ENCODE data around the gene OSCP1.
A peak's percentile ranks its signal among the peaks of the same experiment; 100 is the strongest.
"Not testable (repeated sequence)": the region's sequence is repeated elsewhere in the genome, so short reads cannot be mapped to it uniquely, and the experiment has no call there.

OSCP1 gene, protein sequence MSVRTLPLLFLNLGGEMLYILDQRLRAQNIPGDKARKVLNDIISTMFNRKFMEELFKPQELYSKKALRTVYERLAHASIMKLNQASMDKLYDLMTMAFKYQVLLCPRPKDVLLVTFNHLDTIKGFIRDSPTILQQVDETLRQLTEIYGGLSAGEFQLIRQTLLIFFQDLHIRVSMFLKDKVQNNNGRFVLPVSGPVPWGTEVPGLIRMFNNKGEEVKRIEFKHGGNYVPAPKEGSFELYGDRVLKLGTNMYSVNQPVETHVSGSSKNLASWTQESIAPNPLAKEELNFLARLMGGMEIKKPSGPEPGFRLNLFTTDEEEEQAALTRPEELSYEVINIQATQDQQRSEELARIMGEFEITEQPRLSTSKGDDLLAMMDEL

GRCh38 chr1:36450270-36450918, at the start of gene OSCP1:
Gene OSCP1, minus strand, starts transcription at chr1:36450451. Its CDS starts 82 bp downstream, at chr1:36450369.
- DNase-seq: peak; percentile 93

DNA sequence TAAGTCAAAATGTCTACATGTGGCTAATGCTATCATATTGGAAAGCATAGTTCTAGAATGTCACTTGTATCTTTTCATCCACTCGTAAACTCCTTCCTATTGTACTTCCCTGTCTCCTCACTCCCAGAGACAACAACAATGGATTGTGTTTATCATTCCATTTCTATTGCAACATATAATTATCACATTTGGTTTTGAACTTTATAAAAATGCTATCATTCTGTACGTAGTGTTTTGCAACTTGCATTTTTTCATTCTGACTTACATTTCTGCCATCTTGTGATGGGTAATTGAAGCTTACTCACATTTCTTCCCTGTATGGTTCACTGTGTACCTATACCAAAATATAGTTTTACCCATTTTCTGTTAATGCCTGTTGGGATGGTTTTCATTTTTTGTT, 47.0 kb upstream of the OSCP1 start:
- DNase-seq: no peak

- DNase-seq: no peak
Observed at GRCh38 chr1:36494971-36495370, 44.7 kb upstream of the OSCP1 start.

GRCh38 chr1:36493524-36493923, 43.3 kb upstream of the OSCP1 start:
- no peak for DNase-seq

DNA sequence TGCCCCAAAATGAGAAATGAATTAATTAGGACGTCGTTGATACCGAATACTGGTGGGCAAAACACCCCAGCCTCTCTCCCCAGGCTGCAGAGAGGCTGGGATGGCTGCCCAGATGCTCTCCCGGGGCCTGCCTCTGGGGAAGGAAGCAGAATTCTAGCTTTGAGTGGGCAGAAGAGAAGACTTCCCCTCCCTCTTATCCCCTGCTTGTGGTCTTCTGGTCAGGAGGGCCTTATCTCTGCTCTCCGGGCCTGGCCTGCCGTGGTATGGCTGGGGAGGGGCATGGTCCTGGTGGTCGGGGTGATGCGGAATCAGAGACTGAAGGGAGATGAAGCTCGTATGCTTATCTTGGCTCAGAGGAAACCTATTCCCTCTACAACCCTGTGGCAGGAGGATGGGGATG, 42.2 kb upstream of the OSCP1 start:
- DNase-seq: no peak

- DNase-seq: not testable (repeated sequence)
Observed at GRCh38 chr1:36489258-36490051, 39.2 kb upstream of the OSCP1 start.

- DNase-seq: no peak
Observed at GRCh38 chr1:36487906-36488305, 37.7 kb upstream of the OSCP1 start.

GRCh38 chr1:36487336-36487725, 37.1 kb upstream of the OSCP1 start:
- not testable (repeated sequence) for DNase-seq

DNA sequence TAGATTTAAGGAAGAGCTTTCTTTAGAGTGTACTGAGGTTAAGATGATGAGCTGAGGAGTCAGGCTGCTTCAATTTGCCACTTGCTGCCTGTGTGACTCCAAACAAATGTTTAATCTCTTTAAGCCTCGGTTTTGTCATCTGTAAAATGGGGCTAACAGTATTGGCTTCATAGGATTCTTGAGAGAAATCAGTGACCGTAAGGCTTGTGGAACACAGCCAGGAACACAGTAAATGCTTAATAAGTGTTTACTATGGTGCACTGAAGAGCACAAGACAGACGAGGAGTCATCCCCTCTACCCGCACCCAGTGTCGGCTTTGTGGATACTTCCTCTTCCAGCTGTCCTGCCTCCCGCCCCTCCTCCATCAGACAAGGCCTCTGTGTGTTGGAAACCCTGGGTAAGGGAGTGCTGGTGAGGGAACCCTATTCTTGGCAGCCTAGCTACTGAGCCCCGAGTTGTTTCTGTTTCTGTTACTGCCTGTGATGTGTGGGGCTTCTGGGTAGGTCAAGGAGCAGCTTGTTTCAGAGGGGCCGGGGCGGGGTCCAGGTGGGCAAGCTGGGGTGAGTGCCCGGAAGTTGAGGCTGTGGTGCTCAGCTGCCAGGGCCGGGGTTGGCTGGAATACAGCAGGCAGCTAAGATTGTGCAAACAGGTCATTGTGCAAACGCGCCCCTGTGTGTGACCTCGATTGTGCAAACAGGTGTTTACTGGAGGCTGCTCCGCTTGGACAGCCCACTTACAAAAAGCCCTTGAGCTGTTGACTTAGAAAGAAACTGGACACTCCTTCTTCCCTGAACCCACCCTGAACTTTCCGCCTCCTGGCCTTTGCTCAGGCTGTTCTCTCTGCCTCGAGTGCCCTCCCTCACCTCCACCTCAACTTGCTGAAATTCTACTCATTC, 36.4 kb upstream of the OSCP1 start:
- no peak for DNase-seq

- DNase-seq: no peak
Observed at GRCh38 chr1:36486093-36486438, 35.8 kb upstream of the OSCP1 start.

GRCh38 chr1:36484099-36484498, 33.8 kb upstream of the OSCP1 start:
- no peak for DNase-seq

GRCh38 chr1:36482724-36483388, 32.6 kb upstream of the OSCP1 start, which contains the start of gene CSF3R:
Gene CSF3R, minus strand, starts transcription at chr1:36482913. Its CDS starts 3,417 bp downstream, at chr1:36479496.
- DNase-seq: no peak

- no peak for DNase-seq
Observed at GRCh38 chr1:36481771-36482723, 31.8 kb upstream of the OSCP1 start.

DNA sequence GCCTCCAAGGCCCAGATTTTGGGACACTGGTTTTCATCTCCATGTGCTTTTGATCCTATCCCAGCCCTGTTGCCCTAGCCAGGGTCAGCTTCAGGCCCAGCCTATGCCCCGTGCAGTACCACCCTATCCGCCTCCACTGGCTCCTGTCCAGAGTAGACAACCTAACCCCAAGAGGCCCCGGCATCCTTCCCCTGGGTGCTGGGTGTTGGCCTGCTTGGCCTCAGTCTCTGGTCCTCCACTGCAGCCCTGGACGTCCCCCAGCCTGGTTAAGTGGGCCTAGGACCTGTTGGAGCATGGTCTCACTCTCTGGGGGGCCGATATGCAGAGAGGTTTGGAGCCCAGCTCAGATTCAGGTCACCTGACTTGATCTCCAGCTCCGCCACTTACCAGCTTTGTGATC, 30.8 kb upstream of the OSCP1 start:
- DNase-seq: no peak

DNA sequence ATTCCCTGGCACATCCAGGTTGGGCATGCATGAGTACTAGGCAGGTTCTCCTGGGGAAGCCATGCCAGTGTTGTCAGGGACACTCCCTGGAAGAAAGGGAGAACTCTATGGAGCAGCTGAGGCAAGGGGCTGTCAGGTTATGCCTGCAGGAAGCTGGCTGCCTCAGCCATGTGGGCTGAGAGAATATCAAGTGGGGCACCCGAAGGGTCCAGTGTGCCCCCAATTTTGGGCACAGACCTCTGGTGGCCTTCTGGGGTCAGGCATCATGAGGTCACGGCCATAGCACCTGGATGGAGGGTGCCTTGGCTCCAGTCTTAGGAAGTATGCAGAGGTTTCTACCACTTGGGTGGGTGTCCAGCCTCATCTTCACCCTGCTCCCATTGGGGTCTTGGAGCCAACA, 29.9 kb upstream of the OSCP1 start:
- no peak for DNase-seq

- DNase-seq: no peak
Observed at GRCh38 chr1:36479505-36480051, 29.3 kb upstream of the OSCP1 start.

- DNase-seq: not testable (repeated sequence)
Observed at GRCh38 chr1:36477615-36478014, 27.4 kb upstream of the OSCP1 start.

- DNase-seq: no peak
Observed at GRCh38 chr1:36476945-36477344, 26.7 kb upstream of the OSCP1 start.

- no peak for DNase-seq
Observed at GRCh38 chr1:36475910-36476604, 25.8 kb upstream of the OSCP1 start.

GRCh38 chr1:36475341-36475740, 25.1 kb upstream of the OSCP1 start:
- no peak for DNase-seq

Measured in activated CD8-positive, alpha-beta memory T cell treated with anti-CD3 and anti-CD28 coated beads for 24 hours (primary cell).